ENCODE data around the gene CMC2.

The CMC2 gene

DNA sequence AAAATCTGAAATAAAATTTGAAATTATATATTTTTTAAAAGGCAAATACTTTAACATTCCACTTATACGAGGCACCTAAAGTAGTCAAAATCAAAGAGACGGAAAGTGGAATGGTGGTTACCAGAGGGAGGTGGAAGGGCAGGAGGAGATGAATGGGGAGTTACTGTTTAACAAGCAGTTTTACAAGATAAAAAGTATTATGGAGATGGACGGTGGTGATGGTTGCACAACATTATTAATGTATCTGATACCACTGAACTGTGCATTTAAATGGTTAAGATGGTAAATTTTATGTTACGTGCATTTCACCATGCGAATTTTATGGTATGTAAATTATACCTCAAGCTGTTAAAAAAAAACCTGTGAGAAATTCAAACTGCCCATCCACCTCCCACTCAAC is 5.4 kb downstream of the CMC2 start:
- no peak for DNase-seq

GRCh38 chr16:81000873-81001272 is 5.8 kb downstream of the CMC2 start:
- no peak for DNase-seq

GRCh38 chr16:80997964-80998620 is 8.6 kb downstream of the CMC2 start:
- DNase-seq, result no peak

DNA sequence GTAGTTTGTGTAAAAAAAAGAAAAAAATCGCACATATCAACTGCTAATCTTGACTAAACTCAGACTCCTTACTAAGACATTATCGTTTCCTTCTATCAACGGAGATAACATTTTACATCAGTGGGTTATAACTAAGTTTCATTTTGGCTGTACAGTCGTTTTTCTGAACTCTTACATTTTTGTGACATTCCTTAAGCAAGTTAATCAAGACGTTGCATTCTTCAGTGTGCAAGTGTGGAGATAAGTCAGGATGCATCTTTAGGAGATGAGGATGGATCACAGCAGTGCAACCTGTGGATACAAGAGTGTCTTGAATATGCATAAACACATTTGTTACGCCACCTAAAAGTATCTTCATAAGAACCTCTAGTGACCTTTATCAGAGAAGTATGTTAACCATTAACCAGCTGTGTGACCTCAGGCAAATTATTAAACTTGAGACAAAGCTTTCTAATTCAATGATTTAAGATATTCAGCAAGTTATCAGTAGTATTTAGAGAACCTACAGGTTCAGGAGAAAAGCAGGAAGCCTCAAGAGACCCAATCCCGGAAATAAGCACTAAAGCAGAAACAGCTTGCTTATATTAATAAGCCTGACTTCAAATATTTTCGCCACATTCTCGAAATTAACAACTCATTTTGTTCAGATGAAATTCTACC is 9.4 kb downstream of the CMC2 start:
- no peak for DNase-seq

DNA sequence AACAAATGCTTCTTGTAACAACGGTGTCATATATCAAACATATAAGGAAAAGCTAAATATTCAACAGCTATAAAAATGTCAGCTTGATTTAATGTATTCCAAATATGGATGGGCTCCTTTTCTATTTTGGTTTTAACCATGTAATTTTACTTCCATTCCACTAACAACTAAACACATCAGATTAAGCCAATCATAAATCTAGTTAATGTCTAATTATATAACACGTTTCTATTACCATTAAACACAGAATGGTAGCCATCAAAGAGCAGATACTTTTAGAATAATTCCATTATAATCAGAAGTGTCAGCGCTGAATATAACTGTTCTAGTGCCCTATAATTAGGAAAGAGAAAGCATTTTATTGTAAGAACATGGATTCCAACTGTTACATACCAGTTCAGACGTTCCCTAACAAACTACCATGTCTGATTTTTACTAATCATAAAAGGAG is 10.0 kb downstream of the CMC2 start:
- no peak for DNase-seq

DNA sequence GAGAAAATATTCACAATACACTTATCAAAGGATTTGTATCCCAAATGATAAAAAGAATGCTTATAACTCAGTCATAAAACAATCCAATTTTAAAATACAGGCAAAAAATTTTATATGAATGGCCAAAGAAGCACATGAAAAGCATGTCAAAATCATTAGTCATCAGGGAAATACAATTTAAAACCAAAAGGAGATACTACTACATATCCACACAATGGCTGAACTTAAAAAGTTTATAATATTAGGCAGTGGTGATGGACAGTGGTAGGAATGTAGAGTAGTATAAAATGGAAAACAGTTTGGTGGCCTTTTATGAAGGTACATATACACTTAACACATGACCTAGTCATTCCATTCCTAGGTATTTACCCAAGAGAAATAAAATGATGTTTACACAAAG is 12.2 kb downstream of the CMC2 start:
- DNase-seq, result no peak

- no peak for DNase-seq
These were observed 12.9 kb downstream of the CMC2 start for GRCh38 chr16:80993834-80994233.

DNA sequence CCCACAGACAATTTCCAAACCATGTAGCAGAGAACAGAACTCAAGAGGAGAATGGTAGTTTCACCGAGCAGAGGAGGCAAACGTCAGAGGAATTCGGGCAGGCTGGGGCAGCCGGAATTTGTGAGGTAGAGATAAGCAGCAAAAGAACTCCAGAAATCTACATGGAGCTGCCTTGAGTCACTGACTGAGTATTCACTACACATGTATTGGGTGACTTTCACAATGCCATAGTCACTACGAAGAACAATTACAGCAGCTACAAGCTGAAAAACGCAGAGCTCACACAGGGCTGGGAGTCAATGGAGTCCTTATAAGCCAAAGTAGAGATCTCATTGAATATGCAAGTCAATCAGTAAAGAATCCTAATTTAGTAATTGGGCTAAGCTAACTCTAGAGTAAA is 13.4 kb downstream of the CMC2 start:
- DNase-seq, result no peak

GRCh38 chr16:80992676-80993293 is 13.9 kb downstream of the CMC2 start:
- no peak for DNase-seq

DNA sequence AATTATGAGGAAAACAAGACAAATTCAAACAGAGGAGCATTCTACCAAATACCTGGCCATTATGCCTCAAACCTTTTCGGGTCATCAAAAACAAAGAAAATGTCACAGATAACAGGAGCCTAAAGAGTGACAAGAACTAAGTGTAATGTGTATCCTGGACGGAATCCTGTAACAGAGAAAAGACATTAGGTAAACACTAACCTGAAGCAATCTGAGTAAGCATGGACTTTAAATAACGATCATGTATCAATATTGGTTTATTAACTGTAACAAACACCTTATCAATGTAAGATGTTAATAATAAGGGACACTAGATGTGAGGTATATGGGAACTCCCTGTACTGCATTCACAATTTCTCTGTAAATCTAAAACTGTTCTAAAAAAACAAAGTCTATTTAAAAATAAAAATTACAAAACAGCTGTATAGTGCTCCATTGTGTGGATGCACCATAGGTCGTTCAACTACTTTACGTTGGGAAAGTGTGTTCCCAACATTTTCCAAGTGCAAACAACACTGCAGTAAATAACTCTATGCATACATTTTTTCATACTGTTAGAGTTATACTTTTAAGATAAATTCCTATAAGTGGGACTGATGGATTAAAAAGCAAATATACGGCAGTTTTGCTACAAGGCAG is 14.8 kb downstream of the CMC2 start:
- DNase-seq, result no peak

- no peak for DNase-seq
These were observed 15.7 kb downstream of the CMC2 start for GRCh38 chr16:80990978-80991377.

GRCh38 chr16:80990577-80990976 is 16.1 kb downstream of the CMC2 start:
- no peak for DNase-seq

DNA sequence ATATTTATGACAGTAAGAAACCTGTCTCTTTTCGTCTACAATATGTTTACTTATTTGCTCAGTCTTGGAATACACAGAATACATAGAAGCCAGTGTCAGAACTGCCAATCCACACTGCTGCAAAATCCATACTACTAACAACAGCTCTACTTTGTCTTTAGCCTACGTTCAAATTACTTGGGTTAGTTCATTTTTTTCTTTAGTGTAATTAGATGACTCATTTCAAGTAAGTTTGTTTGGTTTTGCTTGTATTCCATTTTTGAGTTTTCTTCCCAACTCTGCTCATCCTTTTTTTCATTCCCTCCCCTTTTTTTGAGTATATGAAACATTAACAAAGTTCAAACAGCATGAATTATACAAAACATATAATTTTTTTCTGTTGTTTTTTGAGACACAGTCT is 16.9 kb downstream of the CMC2 start:
- no peak for DNase-seq

GRCh38 chr16:80988756-80989155 is 17.9 kb downstream of the CMC2 start:
- DNase-seq, result no peak

GRCh38 chr16:80986557-80986956 is 20.1 kb downstream of the CMC2 start:
- DNase-seq, result no peak

DNA sequence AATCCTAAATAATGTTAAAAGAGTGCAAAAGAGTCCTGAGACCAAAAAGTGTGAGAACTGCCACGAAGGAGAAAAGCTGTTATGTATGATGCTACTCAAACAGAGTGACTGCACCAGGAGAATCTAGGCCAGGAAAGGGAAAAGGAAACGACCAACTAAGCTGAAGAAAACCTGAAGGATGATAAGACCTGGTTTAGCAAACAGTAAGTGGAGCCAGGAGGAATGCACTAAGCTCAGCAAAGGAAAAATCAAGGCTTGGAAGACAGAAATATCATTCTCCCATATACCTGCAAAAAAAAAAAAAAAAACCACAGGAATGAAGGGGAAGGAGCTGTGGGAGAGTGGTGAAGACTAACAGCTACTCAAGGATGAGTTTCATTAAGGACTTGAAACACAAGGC is 21.1 kb downstream of the CMC2 start:
- DNase-seq, result no peak

GRCh38 chr16:80984124-80984892 is 22.4 kb downstream of the CMC2 start:
- DNase-seq, result no peak

DNA sequence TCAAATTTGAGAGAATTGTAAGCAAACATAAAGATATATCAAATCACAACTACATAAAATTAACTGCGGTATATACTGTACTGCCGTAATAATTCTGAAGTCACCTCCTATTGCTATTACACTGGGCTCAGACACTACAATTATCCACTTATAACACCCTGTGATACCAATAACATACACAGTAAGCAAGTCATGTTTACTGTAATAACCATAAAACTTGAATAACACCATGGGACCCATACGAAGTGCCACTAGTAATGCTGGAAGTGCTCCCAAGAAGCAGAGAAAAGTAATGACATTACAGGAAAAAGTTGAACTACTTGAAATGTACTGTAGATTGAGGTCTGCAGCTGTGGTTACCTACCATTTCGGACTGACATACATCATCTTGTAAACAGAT is 24.0 kb downstream of the CMC2 start:
- DNase-seq, result no peak

DNA sequence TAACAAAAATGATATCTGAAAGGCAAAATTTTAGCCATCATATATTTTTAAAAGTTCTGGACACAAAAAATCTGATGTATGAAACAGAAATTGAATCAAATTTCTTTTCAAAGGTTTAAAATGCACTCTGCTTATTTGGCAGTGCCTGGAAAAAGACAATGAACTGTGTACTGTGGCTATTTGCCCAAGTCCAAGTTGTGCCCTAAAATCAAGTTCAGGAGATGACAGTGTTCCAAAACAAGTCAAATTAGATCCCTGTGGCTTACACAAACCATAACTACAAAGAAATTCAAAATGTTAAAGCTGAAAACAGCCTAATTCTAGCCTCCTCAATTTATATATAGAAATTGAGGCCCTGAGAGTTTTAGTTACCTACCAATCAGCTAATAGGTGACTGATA is 25.6 kb downstream of the CMC2 start:
- DNase-seq, result no peak

DNA sequence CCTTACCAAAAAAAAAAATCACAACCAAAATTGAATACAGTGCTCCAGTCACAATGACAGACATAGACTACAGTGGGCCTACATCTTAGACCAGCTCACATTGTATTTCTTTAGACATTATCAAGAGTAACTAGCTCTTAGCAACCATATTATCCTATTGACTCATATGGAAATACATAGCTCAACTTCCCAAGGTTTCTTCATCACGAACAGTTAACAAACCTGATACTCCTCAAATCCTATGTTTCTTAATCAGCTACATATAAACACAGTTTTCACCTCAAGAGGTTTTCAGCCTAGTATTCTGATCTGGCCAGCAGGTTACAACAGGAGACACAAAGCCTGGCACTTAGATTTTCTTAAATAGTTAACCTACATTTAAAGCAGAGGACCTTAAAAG is 29.7 kb downstream of the CMC2 start:
- DNase-seq, result no peak

GRCh38 chr16:80974649-80975376 is 31.9 kb downstream of the CMC2 start:
- DNase-seq, result no peak

DNA sequence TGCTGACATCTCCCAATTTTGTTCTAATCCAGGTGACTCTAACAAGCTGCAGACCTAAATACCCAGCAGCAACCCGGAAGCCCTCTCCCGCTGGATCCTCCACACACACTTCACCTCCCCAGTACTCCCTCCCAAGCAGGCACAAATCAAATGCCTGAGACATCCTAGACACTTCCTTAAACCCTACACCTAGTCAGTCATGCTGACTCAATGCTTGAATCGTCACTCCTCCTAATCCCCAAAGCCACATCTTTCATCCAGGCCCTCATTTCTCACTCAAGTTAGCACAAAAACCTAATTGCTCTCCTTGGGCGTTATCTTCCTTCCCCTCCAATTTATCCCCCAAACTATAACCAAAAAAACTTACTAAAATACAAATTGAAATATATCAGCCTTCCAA is 32.7 kb downstream of the CMC2 start:
- no peak for DNase-seq

DNA sequence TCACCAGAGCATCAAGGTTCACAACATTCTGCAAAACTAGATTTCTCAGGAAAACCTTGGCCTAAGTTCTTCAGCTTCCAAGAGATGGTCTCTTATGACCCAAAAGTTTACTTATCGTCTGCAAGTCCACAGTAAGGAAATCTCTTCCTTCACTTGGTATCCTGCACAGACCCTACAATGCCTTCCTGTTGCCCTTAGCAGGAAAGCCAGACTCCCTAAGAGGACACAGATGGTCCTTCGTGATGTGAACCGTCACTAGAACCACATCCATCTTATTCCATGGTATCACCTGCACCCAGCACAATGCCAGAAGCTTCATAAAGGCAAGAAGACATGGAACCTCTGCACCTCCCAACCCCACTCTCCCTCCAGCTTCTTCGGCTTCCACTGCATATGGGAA is 34.1 kb downstream of the CMC2 start:
- no peak for DNase-seq
